ENCODE results near the gene ENDOV. TPM values are rescaled to one million over a fixed set of nuclear protein-coding genes. Genes with fewer than 3 reads are reported as not detected.
A peak's percentile ranks its signal among the peaks of the same experiment; 100 is the strongest.

The ENDOV gene
- total and polyA plus RNA-seq, 2 of the 13 experiments (the other 11 are each of a cell fraction or from before 2014, with no cell fraction given): 15.1 to 17.1 TPM

GRCh38 chr17:80477647-80478478, 62.9 kb downstream of the ENDOV start (continued):
- TF ChIP-seq, protein P1, sequence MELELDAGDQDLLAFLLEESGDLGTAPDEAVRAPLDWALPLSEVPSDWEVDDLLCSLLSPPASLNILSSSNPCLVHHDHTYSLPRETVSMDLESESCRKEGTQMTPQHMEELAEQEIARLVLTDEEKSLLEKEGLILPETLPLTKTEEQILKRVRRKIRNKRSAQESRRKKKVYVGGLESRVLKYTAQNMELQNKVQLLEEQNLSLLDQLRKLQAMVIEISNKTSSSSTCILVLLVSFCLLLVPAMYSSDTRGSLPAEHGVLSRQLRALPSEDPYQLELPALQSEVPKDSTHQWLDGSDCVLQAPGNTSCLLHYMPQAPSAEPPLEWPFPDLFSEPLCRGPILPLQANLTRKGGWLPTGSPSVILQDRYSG (CRISPR knock-in tag; IDR thresholded peaks at IDR 0.05): no peak
- TF ChIP-seq ZNF781 (CRISPR knock-in tag; IDR thresholded peaks at IDR 0.05; ENCODE audit: borderline replicate concordance, not compliant biosample characterization) (no peak), TRIM24 (CRISPR knock-in tag; IDR thresholded peaks at IDR 0.05) (no peak), MEIS2 (CRISPR knock-in tag; IDR thresholded peaks at IDR 0.05) (no peak), RNF2 (conservative IDR thresholded peaks at IDR 0.05; ENCODE audit: low read depth) (peak; percentile 64; the same call in 1 of the 2 replicates), PPARG (CRISPR knock-in tag; conservative IDR thresholded peaks at IDR 0.05) (no peak), ZNF580 (CRISPR knock-in tag; IDR thresholded peaks at IDR 0.05; ENCODE audit: borderline replicate concordance, low read depth) (no peak), ZNF550 (CRISPR knock-in tag; IDR thresholded peaks at IDR 0.05; ENCODE audit: borderline replicate concordance) (no peak), ZNF547 (CRISPR knock-in tag; IDR thresholded peaks at IDR 0.05) (peak; percentile 62; the same call in 1 of the 2 replicates), SOX13 (IDR thresholded peaks at IDR 0.05) (no peak), SOX13 (CRISPR knock-in tag; conservative IDR thresholded peaks at IDR 0.05 in 1 of 2, IDR thresholded peaks at IDR 0.05 in 1 of 2) (peak in 1 of 2 experiments; percentile 7; a peak in 1 of 4 replicates), ZNF441 (CRISPR knock-in tag; IDR thresholded peaks at IDR 0.05; ENCODE audit: borderline replicate concordance) (no peak), KDM2A (CRISPR knock-in tag; IDR thresholded peaks at IDR 0.05; ENCODE audit: borderline replicate concordance, low read depth) (peak; percentile 63; the same call in 1 of the 2 replicates), CSRNP1 (CRISPR knock-in tag; IDR thresholded peaks at IDR 0.05) (0 out of 2 replicates have a peak, but pooled peaks have one; percentile 27), ATF7-NPFF (CRISPR knock-in tag; IDR thresholded peaks at IDR 0.05; ENCODE audit: low read depth) (0 out of 2 replicates have a peak, but pooled peaks have one; percentile 56), KLF12 (CRISPR knock-in tag; IDR thresholded peaks at IDR 0.05; ENCODE audit: borderline replicate concordance) (0 out of 2 replicates have a peak, but pooled peaks have one; percentile 3), CHCHD3 (CRISPR knock-in tag; IDR thresholded peaks at IDR 0.05) (0 out of 2 replicates have a peak, but pooled peaks have one; percentile 6)
- TF ChIP-seq, protein P2, sequence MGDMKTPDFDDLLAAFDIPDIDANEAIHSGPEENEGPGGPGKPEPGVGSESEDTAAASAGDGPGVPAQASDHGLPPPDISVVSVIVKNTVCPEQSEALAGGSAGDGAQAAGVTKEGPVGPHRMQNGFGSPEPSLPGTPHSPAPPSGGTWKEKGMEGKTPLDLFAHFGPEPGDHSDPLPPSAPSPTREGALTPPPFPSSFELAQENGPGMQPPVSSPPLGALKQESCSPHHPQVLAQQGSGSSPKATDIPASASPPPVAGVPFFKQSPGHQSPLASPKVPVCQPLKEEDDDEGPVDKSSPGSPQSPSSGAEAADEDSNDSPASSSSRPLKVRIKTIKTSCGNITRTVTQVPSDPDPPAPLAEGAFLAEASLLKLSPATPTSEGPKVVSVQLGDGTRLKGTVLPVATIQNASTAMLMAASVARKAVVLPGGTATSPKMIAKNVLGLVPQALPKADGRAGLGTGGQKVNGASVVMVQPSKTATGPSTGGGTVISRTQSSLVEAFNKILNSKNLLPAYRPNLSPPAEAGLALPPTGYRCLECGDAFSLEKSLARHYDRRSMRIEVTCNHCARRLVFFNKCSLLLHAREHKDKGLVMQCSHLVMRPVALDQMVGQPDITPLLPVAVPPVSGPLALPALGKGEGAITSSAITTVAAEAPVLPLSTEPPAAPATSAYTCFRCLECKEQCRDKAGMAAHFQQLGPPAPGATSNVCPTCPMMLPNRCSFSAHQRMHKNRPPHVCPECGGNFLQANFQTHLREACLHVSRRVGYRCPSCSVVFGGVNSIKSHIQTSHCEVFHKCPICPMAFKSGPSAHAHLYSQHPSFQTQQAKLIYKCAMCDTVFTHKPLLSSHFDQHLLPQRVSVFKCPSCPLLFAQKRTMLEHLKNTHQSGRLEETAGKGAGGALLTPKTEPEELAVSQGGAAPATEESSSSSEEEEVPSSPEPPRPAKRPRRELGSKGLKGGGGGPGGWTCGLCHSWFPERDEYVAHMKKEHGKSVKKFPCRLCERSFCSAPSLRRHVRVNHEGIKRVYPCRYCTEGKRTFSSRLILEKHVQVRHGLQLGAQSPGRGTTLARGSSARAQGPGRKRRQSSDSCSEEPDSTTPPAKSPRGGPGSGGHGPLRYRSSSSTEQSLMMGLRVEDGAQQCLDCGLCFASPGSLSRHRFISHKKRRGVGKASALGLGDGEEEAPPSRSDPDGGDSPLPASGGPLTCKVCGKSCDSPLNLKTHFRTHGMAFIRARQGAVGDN (CRISPR knock-in tag; IDR thresholded peaks at IDR 0.05): peak; percentile 46; the same call in 1 of the 2 replicates
- TF ChIP-seq, protein P3, sequence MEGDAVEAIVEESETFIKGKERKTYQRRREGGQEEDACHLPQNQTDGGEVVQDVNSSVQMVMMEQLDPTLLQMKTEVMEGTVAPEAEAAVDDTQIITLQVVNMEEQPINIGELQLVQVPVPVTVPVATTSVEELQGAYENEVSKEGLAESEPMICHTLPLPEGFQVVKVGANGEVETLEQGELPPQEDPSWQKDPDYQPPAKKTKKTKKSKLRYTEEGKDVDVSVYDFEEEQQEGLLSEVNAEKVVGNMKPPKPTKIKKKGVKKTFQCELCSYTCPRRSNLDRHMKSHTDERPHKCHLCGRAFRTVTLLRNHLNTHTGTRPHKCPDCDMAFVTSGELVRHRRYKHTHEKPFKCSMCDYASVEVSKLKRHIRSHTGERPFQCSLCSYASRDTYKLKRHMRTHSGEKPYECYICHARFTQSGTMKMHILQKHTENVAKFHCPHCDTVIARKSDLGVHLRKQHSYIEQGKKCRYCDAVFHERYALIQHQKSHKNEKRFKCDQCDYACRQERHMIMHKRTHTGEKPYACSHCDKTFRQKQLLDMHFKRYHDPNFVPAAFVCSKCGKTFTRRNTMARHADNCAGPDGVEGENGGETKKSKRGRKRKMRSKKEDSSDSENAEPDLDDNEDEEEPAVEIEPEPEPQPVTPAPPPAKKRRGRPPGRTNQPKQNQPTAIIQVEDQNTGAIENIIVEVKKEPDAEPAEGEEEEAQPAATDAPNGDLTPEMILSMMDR (CRISPR knock-in tag; IDR thresholded peaks at IDR 0.05): peak; percentile 85
